ENCODE data around the gene PEX10.

The PEX10 gene

DNA sequence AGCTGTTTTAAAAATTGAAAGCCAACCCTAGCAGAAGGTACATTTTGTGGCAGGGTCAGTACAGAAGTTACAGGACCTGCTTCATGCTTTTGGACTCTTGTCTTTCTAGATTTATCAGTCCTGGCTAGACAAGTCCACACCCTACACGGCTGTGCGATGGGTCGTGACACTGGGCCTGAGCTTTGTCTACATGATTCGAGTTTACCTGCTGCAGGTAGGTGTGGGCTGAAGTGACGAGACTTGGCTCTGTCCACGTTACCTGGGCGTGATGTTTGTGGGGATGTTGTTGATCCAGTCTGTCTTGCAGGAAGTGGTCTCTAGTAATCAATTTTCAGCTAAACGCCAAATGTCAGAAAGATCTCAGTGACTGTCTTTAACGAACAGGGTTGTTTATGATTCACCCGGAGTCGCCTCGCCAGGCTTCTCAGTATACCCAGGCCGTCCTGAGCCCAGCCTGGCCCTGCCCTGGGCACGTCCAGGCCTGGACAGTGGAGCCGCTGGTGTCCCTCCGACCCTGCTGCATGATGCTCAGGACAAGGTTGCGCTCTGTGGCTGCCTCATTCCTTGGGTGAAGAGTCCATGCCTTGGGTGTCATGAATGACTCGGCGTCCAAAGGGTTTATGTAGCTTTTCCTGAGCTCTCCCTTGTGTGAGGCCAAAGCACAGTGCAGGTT, 15.2 kb downstream of the PEX10 start:
- TF ChIP-seq, protein P1, sequence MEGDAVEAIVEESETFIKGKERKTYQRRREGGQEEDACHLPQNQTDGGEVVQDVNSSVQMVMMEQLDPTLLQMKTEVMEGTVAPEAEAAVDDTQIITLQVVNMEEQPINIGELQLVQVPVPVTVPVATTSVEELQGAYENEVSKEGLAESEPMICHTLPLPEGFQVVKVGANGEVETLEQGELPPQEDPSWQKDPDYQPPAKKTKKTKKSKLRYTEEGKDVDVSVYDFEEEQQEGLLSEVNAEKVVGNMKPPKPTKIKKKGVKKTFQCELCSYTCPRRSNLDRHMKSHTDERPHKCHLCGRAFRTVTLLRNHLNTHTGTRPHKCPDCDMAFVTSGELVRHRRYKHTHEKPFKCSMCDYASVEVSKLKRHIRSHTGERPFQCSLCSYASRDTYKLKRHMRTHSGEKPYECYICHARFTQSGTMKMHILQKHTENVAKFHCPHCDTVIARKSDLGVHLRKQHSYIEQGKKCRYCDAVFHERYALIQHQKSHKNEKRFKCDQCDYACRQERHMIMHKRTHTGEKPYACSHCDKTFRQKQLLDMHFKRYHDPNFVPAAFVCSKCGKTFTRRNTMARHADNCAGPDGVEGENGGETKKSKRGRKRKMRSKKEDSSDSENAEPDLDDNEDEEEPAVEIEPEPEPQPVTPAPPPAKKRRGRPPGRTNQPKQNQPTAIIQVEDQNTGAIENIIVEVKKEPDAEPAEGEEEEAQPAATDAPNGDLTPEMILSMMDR (IDR thresholded peaks at IDR 0.05; ENCODE audit: low read depth, low read length): no peak
- no peak for DNase-seq (ENCODE audit: low read depth in 2 of 2)
- no peak overlapping the region for H3K4me3 ChIP-seq (replicated peaks in 1 of 2; ENCODE audit: low read depth in 2 of 2, low read length in 2 of 2)

GRCh38 chr1:2396476-2396875, 15.9 kb downstream of the PEX10 start:
- no peak overlapping the region for H3K4me3 ChIP-seq (replicated peaks in 1 of 2; ENCODE audit: low read depth in 2 of 2, low read length in 2 of 2)
- TF ChIP-seq, protein P1 (IDR thresholded peaks at IDR 0.05; ENCODE audit: low read depth, low read length): no peak
- no peak for DNase-seq (ENCODE audit: low read depth in 2 of 2)

DNA sequence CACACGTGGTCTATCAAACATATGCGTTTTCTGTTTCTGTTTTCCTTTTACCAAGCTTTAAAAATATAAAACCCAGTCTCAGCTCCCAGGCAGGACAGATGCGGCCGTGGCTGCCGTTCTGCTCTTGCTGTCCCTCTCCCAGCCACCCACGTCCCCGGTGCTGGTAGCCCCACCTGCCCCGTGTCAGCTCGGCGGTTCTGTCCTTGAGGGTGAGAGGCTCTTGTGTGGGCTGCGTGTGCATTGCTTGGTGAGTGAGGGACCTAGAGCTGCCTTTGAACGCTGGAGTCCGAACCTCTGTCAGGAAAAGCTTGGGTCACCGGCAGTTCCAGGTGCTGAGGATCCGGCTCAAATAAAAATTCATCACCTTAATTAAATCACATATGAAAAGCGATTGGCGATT, 16.3 kb downstream of the PEX10 start:
- TF ChIP-seq, protein P1 (IDR thresholded peaks at IDR 0.05; ENCODE audit: low read depth, low read length): no peak
- DNase-seq (ENCODE audit: low read depth in 2 of 2): no peak
- H3K4me3 ChIP-seq (replicated peaks in 1 of 2; ENCODE audit: low read depth in 2 of 2, low read length in 2 of 2): no peak overlapping the region

DNA sequence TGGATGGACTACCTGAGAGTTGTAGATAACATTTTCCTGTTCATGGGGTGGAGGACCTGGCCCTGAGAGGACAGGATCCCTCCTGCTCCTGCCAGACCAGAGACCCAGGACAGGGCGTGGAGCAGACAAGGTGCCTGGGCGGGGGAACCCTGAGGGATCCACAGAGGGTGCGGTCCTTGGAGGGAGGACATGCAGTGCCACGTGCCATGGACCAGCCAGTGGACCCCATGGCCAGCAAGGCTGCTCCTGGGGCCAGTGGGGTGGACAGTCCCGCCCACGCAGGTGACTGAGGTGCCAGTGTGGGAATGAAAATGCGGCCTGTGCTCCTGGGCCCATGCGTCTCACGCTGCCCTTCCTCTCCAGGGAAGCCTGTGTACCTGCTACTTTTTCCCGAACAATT, 17.1 kb downstream of the PEX10 start:
- DNase-seq (ENCODE audit: low read depth in 2 of 2): no peak
- TF ChIP-seq, protein P1 (IDR thresholded peaks at IDR 0.05; ENCODE audit: low read depth, low read length): no peak
- no peak overlapping the region for H3K4me3 ChIP-seq (replicated peaks in 1 of 2; ENCODE audit: low read depth in 2 of 2, low read length in 2 of 2)

GRCh38 chr1:2394761-2395160, 17.6 kb downstream of the PEX10 start:
- no peak overlapping the region for H3K4me3 ChIP-seq (replicated peaks in 1 of 2; ENCODE audit: low read depth in 2 of 2, low read length in 2 of 2)
- DNase-seq (ENCODE audit: low read depth in 2 of 2): no peak
- TF ChIP-seq, protein P1 (IDR thresholded peaks at IDR 0.05; ENCODE audit: low read depth, low read length): no peak

- no peak for DNase-seq (ENCODE audit: low read depth in 2 of 2)
- no peak overlapping the region for H3K4me3 ChIP-seq (replicated peaks in 1 of 2; ENCODE audit: low read depth in 2 of 2, low read length in 2 of 2)
- TF ChIP-seq, protein P1 (IDR thresholded peaks at IDR 0.05; ENCODE audit: low read depth, low read length): no peak
These were observed 18.1 kb downstream of the PEX10 start for GRCh38 chr1:2394220-2394619.

DNA sequence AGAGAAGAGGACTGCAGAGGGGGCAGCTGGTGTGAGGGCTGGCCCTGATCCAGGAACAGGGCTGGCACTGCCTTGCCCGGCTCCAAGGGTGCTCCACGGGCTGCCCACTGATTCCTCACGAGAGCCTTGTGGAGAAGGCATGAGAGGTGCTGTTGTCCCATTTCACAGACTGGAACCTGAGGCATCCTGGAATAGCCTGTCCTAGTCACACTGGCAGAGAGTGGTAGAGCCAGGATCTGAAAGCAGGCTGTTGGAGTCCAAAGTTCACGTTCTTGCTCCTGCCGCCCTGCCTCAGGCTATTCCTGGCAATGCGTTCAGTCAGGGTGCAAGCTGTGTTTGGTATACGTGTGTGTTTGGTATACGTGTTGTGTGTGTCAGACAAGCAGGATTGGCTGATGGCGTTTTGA, 18.9 kb downstream of the PEX10 start:
- DNase-seq (ENCODE audit: low read depth in 2 of 2): no peak
- TF ChIP-seq, protein P1 (IDR thresholded peaks at IDR 0.05; ENCODE audit: low read depth, low read length): no peak
- H3K4me3 ChIP-seq (replicated peaks in 1 of 2; ENCODE audit: low read depth in 2 of 2, low read length in 2 of 2): no peak overlapping the region

Measured in cardiac fibroblast (primary cell).